ENCODE results near the gene ACTA1.
"Not testable (repeated sequence)": the region's sequence is repeated elsewhere in the genome, so short reads cannot be mapped to it uniquely, and the experiment has no call there.

The ACTA1 gene

DNA sequence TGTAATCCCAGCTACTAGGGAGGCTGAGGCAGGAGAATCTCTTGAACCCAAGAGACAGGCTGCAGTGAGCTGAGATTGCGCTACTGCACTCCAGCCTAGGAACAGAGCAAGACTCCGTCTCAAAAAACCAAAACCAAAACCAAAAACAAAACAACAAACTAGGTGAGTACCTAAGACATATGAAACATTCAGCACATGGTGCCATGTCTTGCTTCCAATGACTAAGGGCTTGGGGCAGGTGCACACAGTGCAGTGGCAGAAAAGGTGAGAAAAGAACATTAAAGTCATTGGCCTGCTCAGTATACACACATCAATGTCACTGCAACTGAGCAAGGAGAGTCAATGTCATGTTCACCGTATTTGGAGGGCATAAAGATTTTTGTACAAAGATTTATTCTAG is 4.1 kb upstream of the ACTA1 start:
- DNase-seq: no peak

DNA sequence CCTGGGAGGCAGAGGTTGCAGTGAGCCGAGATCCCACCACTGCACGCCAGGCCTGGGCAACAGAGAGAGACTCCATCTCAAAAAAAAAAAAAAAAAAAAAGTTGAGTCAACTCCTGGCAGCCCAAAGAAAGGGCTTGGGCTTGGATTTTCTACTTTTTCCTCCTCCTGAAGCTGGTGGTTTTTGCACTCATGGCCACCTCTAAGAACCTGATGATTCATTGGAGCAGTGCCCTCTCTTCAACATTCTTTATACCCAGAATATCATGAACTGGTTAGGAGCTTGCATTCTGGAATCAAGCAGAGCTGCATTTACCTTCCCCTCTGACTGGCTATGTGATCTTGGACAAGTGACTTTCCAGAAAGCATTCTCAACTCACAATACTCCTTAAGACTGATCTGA is 3.5 kb upstream of the ACTA1 start:
- no peak for DNase-seq

DNA sequence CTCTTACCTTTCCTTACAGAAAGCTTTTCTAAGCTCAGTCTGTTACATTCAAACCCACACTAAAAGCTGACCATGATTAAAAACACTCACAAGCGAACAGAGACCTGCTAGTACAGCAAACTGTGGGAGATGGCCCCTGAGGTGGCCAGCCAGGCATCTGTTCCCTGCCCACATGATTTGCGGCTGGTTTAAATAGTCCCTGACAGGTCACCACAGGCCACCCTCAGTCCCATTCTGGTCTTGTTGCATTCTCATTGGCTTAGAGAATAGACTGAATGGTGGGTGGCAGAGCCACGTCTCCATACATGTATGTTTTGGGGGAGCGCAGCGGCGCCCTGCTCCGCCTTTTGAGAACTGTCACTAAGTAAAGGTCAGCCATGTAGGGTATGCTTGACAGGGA is 2.3 kb upstream of the ACTA1 start:
- DNase-seq: no peak

DNA sequence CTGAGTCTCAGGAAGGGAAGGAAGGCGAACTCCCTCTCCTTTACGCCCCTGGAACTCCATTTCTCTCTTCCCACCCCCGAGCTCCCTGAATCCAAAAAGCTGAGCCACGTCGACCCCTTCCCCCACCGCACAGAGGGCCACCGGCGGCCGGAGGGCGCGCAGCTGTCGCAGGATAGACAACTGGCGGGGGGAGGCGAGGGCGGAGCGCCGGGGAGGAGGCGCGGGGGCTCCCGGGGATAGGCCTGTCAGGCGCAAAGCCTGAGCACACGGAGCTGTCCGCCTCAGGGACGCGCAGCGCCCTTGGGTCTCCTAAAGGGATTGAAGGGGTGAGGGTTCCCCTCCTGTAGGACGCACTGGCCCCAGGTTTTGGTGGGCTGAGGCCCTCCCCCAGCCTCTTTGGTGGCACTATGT is 752 bp upstream of the ACTA1 start:
- no peak for DNase-seq

DNA sequence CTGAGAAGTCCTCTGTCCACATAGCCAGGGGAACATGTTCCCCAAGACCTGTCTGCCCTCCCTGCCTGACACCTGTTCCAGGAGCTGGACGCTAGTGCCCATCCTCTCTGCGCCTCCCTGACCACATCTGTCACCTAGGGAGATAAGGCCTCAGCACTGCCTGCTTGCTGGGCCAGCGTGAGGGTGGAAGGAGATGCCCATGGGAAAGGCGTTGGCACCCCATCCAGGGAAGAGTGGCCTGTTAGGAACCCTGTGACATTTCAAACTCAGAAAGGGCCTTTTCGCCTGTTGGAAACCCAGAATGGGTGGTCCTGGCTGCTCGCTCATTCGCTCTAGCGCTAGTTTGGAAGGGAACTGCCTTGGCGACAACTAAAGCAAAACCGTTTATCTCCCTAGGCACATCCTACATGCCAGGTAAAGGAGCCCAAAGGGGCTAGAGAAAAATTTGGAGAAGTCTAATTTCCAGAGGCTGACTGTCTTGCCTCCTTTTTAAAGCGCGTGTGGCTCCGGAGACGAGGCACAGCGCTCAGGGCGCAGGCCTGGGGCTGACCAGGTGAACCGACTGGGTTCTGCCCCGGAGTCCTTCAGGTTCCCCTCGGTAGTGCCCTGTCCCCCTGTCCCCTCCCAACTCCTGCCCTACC is 410 bp downstream of the ACTA1 start:
- no peak for DNase-seq

DNA sequence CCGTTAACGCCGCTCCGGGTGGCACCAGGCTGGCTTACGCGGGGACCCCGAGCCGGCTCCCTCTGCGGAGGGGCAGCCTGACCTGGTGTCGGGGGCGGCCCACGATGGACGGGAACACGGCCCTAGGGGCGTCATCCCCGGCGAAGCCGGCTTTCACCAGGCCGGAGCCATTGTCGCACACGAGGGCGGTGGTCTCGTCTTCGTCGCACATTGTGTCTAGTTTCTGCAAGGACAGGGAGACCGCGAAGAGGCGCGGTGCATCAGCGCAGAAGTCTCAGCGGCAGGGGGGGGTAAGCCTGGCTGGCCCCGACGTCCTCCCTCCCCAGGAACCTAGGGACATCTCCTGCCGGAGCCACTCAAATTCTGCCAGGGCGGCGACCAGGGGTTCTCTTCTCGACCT is 989 bp downstream of the ACTA1 start:
- DNase-seq: no peak

DNA sequence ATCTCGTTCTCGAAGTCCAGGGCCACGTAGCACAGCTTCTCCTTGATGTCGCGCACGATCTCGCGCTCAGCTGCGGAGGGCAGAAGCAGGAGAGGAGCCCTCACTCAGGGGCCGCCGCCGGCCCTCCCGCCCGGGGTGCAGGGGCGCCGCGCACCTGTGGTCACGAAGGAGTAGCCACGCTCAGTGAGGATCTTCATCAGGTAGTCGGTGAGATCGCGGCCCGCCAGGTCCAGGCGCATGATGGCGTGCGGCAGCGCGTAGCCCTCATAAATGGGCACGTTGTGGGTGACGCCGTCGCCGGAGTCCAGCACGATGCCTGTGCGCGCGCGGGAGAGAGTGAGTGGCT is 1.8 kb downstream of the ACTA1 start:
- DNase-seq: no peak

DNA sequence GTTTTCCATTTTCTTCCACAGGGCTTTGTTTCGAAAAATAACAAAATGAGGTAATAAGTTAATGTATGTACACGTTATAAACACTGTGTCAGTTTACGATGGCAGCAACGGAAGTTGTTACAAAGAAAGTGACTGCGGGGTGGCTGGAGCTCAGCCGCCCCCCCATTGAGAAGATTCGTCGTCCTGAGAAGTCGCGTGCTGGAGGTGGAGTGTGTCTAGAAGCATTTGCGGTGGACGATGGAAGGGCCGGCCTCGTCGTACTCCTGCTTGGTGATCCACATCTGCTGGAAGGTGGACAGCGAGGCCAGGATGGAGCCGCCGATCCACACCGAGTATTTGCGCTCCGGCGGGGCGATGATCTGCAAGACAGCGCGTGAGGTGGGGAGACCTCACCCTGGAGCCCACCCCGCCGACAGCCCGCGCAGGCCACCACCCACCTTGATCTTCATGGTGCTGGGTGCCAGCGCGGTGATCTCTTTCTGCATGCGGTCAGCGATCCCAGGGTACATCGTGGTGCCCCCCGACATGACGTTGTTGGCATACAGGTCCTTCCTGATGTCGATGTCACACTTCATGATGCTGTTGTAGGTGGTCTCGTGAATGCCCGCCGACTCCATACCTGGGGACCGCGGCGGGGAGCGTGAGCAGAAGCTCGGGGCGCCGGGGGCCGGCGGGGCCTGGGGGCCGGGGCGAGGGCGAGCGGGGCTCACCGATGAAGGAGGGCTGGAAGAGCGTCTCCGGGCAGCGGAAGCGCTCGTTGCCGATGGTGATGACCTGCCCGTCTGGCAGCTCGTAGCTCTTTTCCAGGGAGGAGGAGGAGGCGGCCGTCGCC is 2.4 kb downstream of the ACTA1 start:
- no peak for DNase-seq

DNA sequence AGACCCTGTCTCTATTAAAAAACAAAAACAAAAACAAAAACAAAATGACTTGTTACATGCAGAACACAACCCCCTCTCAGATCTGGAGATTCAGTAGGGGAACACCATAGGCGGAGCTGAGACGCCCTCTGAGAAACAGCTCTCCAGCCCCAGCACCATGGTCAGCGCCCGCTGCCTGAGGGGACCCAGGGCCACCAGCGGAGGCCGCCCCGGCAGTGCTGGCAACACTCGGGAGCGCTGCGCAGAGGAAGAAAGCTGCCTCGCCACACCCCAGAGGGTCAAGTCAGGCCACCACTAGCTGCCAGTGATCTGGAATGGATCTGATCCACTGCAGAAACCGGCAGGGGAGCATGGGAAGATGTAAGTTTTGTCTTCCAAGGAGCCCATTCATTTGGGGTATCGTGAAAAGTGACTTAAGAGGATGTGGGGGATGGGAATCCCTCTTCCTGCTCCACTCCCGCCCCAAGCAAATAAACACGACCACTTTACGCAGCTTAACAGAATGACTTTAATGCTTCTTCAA is 3.1 kb downstream of the ACTA1 start:
- DNase-seq: no peak

DNA sequence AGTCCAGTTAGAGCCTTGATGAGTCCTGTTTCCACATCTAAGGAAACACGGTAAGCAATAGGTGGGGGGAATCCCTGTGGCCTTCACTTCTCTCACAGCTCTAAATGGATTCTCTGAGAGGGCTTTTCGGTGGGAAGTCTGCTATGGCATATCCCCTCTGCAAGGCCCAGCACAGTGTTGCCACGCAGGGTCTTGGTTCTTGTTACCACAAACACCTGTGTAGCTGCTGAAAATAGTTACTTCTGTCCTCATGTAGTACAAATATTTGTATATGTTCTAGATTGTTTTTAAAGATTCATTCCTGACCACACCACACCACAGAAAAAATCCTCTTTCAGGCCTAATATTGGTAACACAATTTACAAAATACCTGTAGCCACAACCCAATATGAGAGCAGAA is 5.6 kb downstream of the ACTA1 start:
- no peak for DNase-seq

DNA sequence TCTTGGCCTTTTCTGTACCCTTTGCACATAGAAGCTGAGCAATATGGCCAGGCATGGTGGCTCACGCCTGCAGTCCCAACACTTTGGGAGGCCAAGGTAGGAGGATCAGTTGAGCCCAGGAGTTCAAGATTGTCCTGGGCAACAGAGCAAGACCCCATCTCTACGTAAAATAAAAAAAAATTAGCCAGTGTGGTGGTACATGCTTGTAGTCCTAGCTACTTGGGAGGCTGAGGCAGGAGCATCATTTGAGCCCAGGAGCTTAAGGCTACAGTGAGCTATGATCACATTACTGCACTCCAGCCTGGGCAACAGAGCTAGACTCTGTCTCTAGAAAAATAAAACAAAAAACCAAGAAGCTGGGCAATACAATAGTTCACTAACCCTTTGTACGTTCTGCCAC is 6.3 kb downstream of the ACTA1 start:
- no peak for DNase-seq

DNA sequence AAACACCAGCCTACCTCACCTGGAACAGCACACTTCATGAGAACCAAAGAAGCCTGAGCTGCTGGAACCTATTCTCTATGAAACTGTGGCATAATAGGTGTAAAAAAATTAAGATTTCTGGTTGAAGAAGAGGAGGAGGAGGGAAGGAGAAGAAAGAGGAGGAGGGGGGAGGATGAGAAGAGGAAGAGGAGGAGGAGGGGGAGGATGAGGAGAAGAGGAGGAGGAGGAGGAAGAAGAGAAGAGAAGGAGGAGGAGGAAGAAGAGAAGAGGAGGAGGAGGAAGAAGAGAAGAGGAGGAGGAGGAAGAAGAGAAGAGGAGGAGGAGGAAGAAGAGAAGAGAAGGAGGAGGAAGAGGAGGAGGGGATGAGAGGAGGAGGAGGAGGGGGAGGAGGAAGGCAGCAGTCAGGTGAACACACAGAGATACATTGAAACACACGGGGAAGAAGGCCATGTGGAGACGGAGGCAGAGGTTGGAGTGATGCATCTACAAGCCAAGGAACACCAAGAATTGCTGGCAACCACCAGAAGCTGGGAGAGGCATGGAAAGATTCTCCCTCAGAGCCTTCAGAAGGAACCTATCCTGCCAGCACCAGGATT is 8.2 kb downstream of the ACTA1 start:
- no peak for DNase-seq

DNA sequence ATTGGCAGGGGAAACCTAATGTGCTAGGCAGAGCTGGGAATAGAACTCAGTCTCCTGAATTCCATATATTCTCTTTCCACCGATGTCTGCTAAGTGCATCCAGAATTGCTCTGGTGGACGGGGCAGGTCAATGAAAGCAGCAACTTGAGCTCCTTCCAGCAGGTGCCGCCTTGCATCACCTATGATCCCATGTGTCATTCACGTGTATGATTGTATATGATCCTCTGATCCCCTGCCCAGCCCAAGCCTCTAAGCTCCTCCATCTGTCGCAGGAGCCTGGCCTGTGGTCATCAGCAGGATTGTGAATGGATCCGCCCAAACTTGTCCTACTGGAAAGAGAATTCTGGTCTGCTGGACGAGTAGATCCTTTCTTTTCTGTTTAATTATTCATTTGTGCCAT is 13.1 kb downstream of the ACTA1 start:
- DNase-seq: no peak

DNA sequence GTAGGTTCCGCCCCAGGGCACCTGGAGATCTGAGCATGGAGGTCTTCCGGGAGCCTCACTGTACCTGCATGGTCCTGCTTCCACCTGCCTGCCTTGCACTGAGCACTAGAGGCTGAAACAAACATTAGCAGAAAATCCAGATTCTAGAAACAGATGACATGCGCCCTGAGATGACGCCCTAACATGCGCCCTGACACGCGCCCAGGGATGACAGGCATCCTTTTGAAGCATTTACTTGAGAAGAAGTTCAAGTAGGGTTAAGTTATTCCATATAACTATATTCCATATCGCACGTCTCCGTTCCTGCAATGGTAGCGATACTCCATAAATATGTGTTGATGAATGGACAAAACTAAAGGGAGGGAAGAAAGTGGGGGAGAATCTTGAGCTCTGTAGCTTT is 13.7 kb downstream of the ACTA1 start:
- no peak for DNase-seq

DNA sequence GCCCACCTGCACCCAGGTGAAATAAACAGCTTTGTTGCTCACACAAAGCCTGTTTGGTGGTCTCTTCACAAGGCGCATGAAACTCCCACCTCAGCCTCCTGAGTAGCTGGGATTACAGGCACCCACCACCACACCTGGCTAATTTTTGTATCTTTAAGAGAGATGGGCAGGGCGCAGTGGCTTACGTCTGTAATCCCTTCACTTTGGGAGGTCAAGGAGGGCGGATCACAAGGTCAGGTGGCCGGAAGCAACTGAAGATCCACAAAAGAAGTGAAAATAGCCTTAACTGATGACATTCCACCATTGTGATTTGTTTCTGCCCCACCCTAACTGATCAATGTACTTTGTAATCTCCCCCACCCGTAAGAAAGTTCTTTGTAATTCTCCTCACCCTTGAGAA is 15.3 kb downstream of the ACTA1 start:
- not testable (repeated sequence) for DNase-seq

DNA sequence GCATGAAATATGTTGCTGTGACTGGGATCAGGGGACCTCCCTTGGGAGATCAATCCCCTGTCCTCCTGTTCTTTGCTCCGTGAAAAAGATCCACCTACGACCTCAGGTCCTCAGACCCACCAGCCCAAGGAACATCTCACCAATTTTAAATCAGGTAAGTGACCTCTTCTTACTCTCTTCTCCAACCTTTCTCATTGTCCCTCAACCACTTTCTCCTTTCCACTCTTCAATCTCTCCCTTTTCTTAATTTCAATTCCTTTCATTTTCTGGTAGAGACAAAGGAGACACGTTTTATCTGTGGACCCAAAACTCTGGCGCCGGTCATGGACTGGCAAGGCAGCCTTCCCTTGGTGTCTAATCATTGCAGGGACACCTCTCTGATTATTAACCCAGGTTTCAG is 21.1 kb downstream of the ACTA1 start:
- not testable (repeated sequence) for DNase-seq

DNA sequence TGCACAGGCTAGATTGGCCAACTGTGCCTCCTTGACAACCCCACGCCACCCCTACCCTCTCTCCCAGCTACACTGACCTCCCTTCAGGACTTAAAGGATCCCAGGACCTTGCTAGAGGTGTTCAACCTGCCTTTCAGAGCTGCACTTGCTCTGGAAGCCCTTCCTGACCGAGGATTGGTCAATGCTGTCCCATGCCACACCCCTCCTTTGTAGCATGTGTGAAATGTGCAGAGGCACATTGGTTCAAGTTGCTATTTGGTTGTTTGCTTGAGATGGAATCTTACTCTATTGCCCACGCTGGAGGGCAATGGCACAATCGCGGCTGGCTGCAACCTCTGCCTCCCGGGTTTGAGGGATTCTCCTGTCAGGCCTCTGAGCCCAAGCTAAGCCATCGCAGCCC is 21.8 kb downstream of the ACTA1 start:
- DNase-seq: no peak

DNA sequence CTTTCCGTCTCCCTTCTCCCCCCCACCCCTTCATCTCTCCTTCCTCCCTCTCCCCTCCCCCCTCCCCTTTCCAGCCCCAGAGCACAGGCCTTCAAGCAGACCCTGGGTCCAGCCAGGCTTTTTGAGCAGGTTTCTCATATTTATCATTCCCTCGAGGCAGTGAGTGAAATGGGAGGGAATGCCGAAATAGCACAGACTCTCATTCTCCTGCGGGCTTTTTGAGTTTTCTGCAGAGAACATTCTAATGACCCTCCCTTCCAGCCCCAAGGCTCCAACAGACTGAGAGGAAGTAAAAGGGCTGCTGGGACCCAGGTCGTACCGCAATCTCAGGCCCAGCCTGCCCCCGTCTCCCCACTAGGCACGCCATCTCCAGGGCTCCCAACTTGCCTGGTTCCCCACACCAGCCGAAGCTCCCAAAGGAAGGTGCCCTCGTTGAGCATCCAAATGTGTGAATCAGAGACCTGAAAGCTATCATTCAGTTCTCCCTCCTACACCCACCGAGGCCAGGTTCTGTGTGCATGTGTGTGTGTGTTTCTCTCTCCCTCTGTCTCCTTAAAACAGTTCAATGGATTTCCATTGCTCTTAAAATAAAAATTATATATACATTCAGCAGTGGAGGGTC is 22.3 kb downstream of the ACTA1 start:
- DNase-seq: no peak

DNA sequence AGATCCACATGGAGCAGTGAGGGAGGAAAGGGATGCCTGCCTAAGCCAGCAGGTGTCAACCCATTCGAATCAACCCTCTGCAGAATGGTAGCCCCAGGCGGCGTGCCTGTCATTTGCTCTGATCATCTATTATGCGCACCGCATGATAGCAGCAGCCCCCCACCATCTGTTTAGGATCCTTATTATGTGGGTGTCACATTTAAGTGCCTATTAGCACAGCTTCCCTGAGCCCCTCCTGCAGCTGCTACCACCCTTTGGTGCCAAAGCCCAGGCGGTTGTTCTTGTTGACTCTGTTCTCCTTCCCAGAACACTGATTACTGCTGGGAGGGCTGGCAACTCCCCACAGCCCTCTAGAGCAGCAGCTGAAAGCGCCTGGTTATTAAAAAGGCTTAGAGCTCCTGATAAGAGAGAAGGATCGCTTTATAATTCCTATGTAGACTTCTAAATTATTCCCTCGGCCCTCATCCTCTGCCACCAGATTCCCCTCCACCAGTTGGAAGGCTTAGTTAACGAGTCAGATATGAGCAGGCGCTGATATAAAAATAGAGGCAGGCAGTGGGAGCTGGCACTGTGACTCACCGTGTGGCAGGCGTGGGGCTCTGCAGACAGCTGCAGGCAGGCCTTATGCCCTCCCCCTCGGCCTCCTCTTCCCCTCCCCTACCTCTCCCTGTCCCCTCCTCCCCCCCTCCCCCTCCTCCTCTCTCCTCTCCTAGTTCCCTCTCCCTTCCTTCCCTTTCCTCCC is 23.0 kb downstream of the ACTA1 start:
- DNase-seq: no peak

DNA sequence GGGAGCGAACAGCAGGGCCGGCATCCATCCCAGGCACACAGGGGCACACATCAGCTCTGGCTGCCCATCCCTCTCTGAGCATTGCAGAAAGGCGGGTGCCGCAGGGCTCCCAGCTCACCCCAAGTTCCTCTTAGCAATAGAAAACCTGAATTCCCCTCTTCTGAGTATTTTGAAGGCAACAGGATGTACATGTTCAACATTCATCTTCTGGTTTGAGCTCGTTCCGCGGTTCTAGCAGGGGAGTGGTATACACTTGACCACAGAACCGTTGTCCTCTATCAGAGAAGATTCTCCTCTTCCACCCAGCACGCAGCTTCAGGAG is 23.6 kb downstream of the ACTA1 start:
- DNase-seq: no peak

DNA sequence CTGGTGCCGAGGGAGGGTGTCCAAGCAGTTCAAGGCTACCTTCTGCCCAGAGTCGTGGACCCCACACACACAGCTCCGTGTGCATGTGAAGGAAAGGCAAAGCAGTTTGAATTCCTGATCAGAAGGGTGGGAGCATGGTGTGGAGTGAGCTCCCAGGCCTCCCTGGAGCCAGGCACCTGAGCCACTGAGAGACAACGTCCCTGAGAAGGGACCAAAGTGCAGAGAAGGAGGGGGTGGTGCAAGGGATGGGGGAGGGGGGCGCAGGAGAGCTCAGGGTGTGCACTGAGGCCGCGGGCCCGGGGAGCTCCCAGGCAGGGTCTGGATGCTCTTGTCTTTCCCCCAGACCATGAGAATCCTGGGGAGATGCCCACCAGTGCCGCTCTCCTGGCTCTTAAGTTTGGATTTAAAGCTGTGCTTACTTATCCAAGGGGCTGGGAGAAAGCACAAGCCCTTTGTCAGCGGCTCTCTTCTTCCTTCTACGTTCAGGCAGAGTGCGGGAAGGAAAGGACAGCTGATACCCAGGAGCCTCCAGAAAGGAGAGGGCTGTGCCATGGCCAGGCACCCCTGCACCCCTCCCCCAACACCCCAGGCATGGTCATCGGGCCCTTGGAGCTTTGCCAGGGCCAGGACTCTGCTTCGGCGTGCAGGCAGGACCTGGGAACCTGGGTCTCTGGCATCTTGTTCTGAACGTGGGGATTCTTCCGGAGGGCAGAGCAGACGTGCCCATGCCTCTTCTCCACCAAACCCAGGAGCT is 24.1 kb downstream of the ACTA1 start:
- DNase-seq: no peak

DNA sequence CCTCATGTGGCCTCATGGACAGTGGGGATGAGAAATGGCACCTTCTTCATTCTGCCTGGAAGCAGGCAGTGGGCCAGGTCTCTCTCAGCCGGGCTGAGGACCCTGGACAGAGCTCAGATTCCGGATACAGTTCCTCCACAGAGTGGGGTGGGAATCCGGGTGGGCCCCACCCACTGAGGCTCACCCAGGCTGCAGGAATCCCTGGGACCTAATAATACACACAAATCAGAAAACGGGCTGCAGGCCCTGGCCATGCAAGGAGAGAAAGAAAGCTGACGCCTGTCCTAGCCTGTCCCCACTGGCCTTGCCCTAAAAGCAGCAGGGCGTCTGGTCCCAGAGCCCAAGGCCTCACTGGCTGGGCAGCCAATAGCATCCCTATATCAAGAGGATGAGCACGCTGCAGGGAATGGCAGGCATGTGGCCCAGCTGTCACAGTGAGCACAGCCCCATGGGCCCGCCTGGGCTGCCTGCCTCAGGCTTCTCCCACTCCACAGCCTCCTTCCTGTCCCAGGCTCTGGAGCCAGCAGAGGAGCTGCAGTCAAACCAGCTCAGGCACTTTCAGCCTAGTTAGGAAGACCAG is 25.3 kb downstream of the ACTA1 start:
- DNase-seq: no peak

Data from NCI-H187 treated with DMSO at 0.1 percent for 48 hours (cell line).